Liver (tissue), 9 donors: ENCODE results near the gene RPS10. TPM values are rescaled to one million over a fixed set of nuclear protein-coding genes. Genes with fewer than 3 reads are reported as not detected.

ENCODE experiments used
- DNase-seq: peaks from one replicate; pipeline ENCODE4 v3.0.0-alpha.2; 2017; ENCODE audit warnings: low spot score
- H3K27ac ChIP-seq, 2 donors: one replicate each; pipeline ENCODE4 v1.7.0; 2013; ENCODE audit warnings: inconsistent platforms in 2 of 2, low read length in 2 of 2, control low read depth in 1 of 2, low read depth in 1 of 2, mild to moderate bottlenecking in 1 of 2
- H3K27me3 ChIP-seq, 4 donors: one replicate each; pipeline versions ENCODE4 v1.6.1 to v1.7.0; 2013; ENCODE audit warnings: low read length in 3 of 4, inconsistent platforms in 1 of 4, mild to moderate bottlenecking in 1 of 4, moderate library complexity in 1 of 4; ENCODE audit not compliant: control insufficient read depth in 4 of 4, insufficient read depth in 4 of 4
- H3K36me3 ChIP-seq, 4 donors: one replicate each; pipeline versions ENCODE4 v1.6.1 to v1.7.0; 2013; ENCODE audit warnings: low read length in 3 of 4, mild to moderate bottlenecking in 3 of 4, low read depth in 1 of 4, moderate library complexity in 1 of 4; ENCODE audit not compliant: control insufficient read depth in 4 of 4, insufficient read depth in 3 of 4
- H3K4me1 ChIP-seq, 4 donors: one replicate each; pipeline versions ENCODE4 v1.6.1 to v1.7.0; 2013; ENCODE audit warnings: low read length in 3 of 4, mild to moderate bottlenecking in 3 of 4, moderate library complexity in 1 of 4; ENCODE audit not compliant: control insufficient read depth in 4 of 4, insufficient read depth in 4 of 4
- H3K4me3 ChIP-seq, 3 donors: one replicate each; pipeline versions ENCODE4 v1.6.1 to v1.7.0; 2013; ENCODE audit warnings: low read length in 3 of 3, control low read depth in 1 of 3, low read depth in 1 of 3, mild to moderate bottlenecking in 1 of 3
- H3K9ac ChIP-seq, 2 donors: one replicate each; pipeline ENCODE4 v1.7.0; 2013; ENCODE audit warnings: low read length in 2 of 2, mild to moderate bottlenecking in 2 of 2, moderate library complexity in 2 of 2, control low read depth in 1 of 2, low read depth in 1 of 2
- H3K9me3 ChIP-seq, 4 donors: one replicate each; pipeline versions ENCODE4 v1.6.1 to v1.7.0; 2013; ENCODE audit warnings: low read length in 3 of 4; ENCODE audit not compliant: control insufficient read depth in 4 of 4
- ATF3 ChIP-seq: IDR thresholded peaks from 2 replicates; pipeline ENCODE4 v1.6.1; 2016; ENCODE audit warnings: antibody characterized with exemption
- CTCF ChIP-seq: fragments of 150-350 bp; IDR thresholded peaks from 2 replicates; pipeline ENCODE4 v1.5.1; 2017; ENCODE audit warnings: improper control_type of control experiment, low read depth, low read length; ENCODE audit not compliant: missing input control
- EGR1 ChIP-seq, 2 donors: IDR thresholded peaks; 2 replicates each; pipeline ENCODE4 v1.6.1; 2016 to 2018; ENCODE audit warnings: antibody characterized with exemption in 2 of 2, low read depth in 2 of 2
- FOXA1 ChIP-seq: IDR thresholded peaks from 2 replicates; pipeline ENCODE4 v1.6.1; 2016; ENCODE audit warnings: antibody characterized with exemption
- FOXA2 ChIP-seq: IDR thresholded peaks from 2 replicates; pipeline ENCODE4 v1.6.1; 2016; ENCODE audit warnings: antibody characterized with exemption
- GABPA ChIP-seq, 2 donors: IDR thresholded peaks in 1 of 2; conservative IDR thresholded peaks in 1 of 2; 2 replicates each; pipeline ENCODE4 v1.6.1; 2016; ENCODE audit warnings: antibody characterized with exemption in 2 of 2, mild to moderate bottlenecking in 1 of 2, moderate library complexity in 1 of 2
- HNF4A ChIP-seq, 2 donors: conservative IDR thresholded peaks; 2 replicates each; pipeline ENCODE4 v1.6.1; 2016; ENCODE audit warnings: antibody characterized with exemption in 2 of 2, mild to moderate bottlenecking in 2 of 2
- HNF4G ChIP-seq: IDR thresholded peaks from 2 replicates; pipeline ENCODE4 v1.6.1; 2016; ENCODE audit warnings: antibody characterized with exemption
- JUND ChIP-seq, 2 donors: IDR thresholded peaks; 2 replicates each; pipeline ENCODE4 v1.6.1; 2016; ENCODE audit warnings: antibody characterized with exemption in 2 of 2
- MAX ChIP-seq: IDR thresholded peaks from 2 replicates; pipeline ENCODE4 v1.6.1; 2016; ENCODE audit warnings: antibody characterized with exemption
- NR2F2 ChIP-seq: IDR thresholded peaks from 2 replicates; pipeline ENCODE4 v1.6.1; 2016; ENCODE audit warnings: antibody characterized with exemption
- RAD21 ChIP-seq, 2 donors: IDR thresholded peaks; 2 replicates each; pipeline ENCODE4 v1.6.1; 2016; ENCODE audit warnings: antibody characterized with exemption in 2 of 2, mild to moderate bottlenecking in 2 of 2
- REST ChIP-seq: IDR thresholded peaks from 2 replicates; pipeline ENCODE4 v1.6.1; 2016; ENCODE audit warnings: antibody characterized with exemption, mild to moderate bottlenecking
- RXRA ChIP-seq, 2 donors: IDR thresholded peaks; 2 replicates each; pipeline ENCODE4 v1.6.1; 2017 to 2018; ENCODE audit warnings: antibody characterized with exemption in 2 of 2, mild to moderate bottlenecking in 1 of 2
- SP1 ChIP-seq: IDR thresholded peaks from 2 replicates; pipeline ENCODE4 v1.6.1; 2018; ENCODE audit warnings: antibody characterized with exemption, mild to moderate bottlenecking
- TAF1 ChIP-seq: conservative IDR thresholded peaks from 2 replicates; pipeline ENCODE4 v1.6.1; 2016; ENCODE audit warnings: antibody characterized with exemption, mild to moderate bottlenecking
- YY1 ChIP-seq: IDR thresholded peaks from 2 replicates; pipeline ENCODE4 v1.6.1; 2016; ENCODE audit warnings: antibody characterized with exemption, mild to moderate bottlenecking
- ZBTB33 ChIP-seq: IDR thresholded peaks from 2 replicates; pipeline ENCODE4 v1.6.1; 2016; ENCODE audit warnings: antibody characterized with exemption
- WGBS: extraction: QIAGEN DNeasy Blood & Tissue Kit; methylation state at CpG from one replicate; pipeline ENCODE4 v1.1.7; 2013; 5-methylcytosine and 5-hydroxymethylcytosine counted together
- polyA plus RNA-seq, 2 donors: library from polyadenylated mRNA; stranded (reverse) in 1 of 2; unstranded in 1 of 2; fragments of 200-250 nt in 1 of 2; fragments of >200 nt in 1 of 2; fragmentation: Nextera tagmentation in 1 of 2; extraction: Ambion mirVana in 1 of 2; gene quantifications; one replicate each; pipeline versions ENCODE4 v1.2.1 to v1.2.3, GENCODE V29; 2013 to 2015
- total RNA-seq, 2 donors: library from RNA; depleted of rRNA; stranded (reverse); fragments of >200 nt; gene quantifications; one replicate each; pipeline ENCODE4 v1.2.3, GENCODE V29; 2014
- donor health status: healthy.
- donor health status: healthy.
- donor health status: healthy.
- donor health status: healthy.
- donor health status: healthy.

The RPS10 gene
- total and polyA plus RNA-seq, 4 donors = 294 to 970 (median 832) TPM

GRCh38 chr6:34457382-34457741, 31.5 kb upstream of the RPS10 start:
- 81% methylated on average over 2 of the region's 2 CpGs for WGBS
- Histone ChIP-seq H3K27me3 (no peaks in the 10 kb centered on the region), H3K9me3 (no peaks in the 10 kb centered on the region), H3K9ac (no peak overlapping the region), H3K4me3 (no peak overlapping the region), H3K27ac (no peak overlapping the region), H3K4me1 (peaks cover 0 to 6% (median 3%) of the 10 kb centered on the region in 4 donors), H3K36me3 (no peaks in the 10 kb centered on the region)
- TF ChIP-seq REST (no peak), ZBTB33 (no peak), RXRA (IDR thresholded peaks at IDR 0.05) (no peak), ATF3 (no peak), FOXA2 (no peak), CTCF (no peak), FOXA1 (no peak), YY1 (no peak), EGR1 (IDR thresholded peaks at IDR 0.05; ENCODE audit: low read depth in 2 of 2) (no peak), JUND (IDR thresholded peaks at IDR 0.05) (no peak), GABPA (IDR thresholded peaks at IDR 0.05 in 1 of 2, conservative IDR thresholded peaks at IDR 0.05 in 1 of 2) (no peak), TAF1 (no peak), MAX (no peak), NR2F2 (no peak), HNF4A (conservative IDR thresholded peaks at IDR 0.05) (no peak), SP1 (no peak), RAD21 (IDR thresholded peaks at IDR 0.05) (no peak), HNF4G (no peak)
- no peak for DNase-seq
